ENCODE measurements around the gene FLNB.
"Not testable (repeated sequence)": the region's sequence is repeated elsewhere in the genome, so short reads cannot be mapped to it uniquely, and the experiment has no call there.

- TF ChIP-seq SRF (CRISPR knock-in tag; IDR thresholded peaks at IDR 0.05); MYNN (IDR thresholded peaks at IDR 0.05); MYNN (CRISPR knock-in tag; IDR thresholded peaks at IDR 0.05): not testable (repeated sequence)
These were observed 19.0 kb upstream of the FLNB start for GRCh38 chr3:57989198-57989597.

Data from K562 (cell line).